Upper lobe of left lung (tissue), 6 donors: ENCODE measurements around the gene ABR. TPM values are rescaled to one million over a fixed set of nuclear protein-coding genes. Genes with fewer than 3 reads are reported as not detected.
A peak's percentile ranks its signal among the peaks of the same experiment; 100 is the strongest.

Experiments used
- ATAC-seq, 2 donors: fragments of 200-7000 bp; cut with Tn5 transposase; one replicate each; pipeline ENCODE4 v1.9.1; 2022; ENCODE audit warnings: mild to moderate bottlenecking in 2 of 2, moderate library complexity in 2 of 2; ENCODE audit not compliant: low FRiP score in 2 of 2
- DNase-seq, 2 donors: peaks; one replicate each; pipeline ENCODE4 v3.0.0-alpha.2; 2019 to 2020
- H3K27ac ChIP-seq, 4 donors: fragments of 200-600 bp; sonication (generic); one replicate each; pipeline ENCODE4 v1.5.1; 2016 to 2019
- H3K27me3 ChIP-seq, 4 donors: fragments of 200-600 bp; sonication (generic); one replicate each; pipeline ENCODE4 v1.5.1; 2017 to 2019
- H3K36me3 ChIP-seq, 4 donors: fragments of 200-600 bp; sonication (generic); one replicate each; pipeline ENCODE4 v1.5.1; 2016 to 2019
- H3K4me1 ChIP-seq, 4 donors: fragments of 200-600 bp; sonication (generic); one replicate each; pipeline ENCODE4 v1.5.1; 2018 to 2019
- H3K4me3 ChIP-seq, 4 donors: fragments of 200-600 bp; sonication (generic); one replicate each; pipeline ENCODE4 v1.5.1; 2017 to 2019; ENCODE audit warnings: mild to moderate bottlenecking in 2 of 4, moderate library complexity in 1 of 4
- H3K9me3 ChIP-seq, 4 donors: fragments of 200-600 bp; sonication (generic); one replicate each; pipeline ENCODE4 v1.5.1; 2018 to 2019
- EP300 ChIP-seq, 4 donors: sonication (generic); formaldehyde crosslinking; IDR thresholded peaks; one replicate each; pipeline ENCODE4 v1.5.1; 2017; ENCODE audit warnings: antibody characterized with exemption in 4 of 4, control low read depth in 2 of 4
- POLR2A ChIP-seq, 4 donors: fragments of 450-650 bp; IDR thresholded peaks; one replicate each; pipeline ENCODE4 v1.5.1; 2016 to 2017; ENCODE audit warnings: antibody characterized with exemption in 4 of 4, mild to moderate bottlenecking in 2 of 4
- POLR2AphosphoS5 ChIP-seq, 2 donors: sonication (generic); formaldehyde crosslinking; IDR thresholded peaks; one replicate each; pipeline ENCODE4 v1.5.1; 2017; ENCODE audit warnings: antibody characterized with exemption in 2 of 2
- WGBS, 2 donors: methylation state at CpG; one replicate each; pipeline ENCODE4 v1.1.5; 2017 to 2018; 5-methylcytosine and 5-hydroxymethylcytosine counted together
- total RNA-seq, 6 donors: library from RNA; depleted of rRNA in 4 of 6; stranded (reverse); fragments of >200 nt in 4 of 6; gene quantifications; one replicate each; pipeline versions ENCODE4 v1.1.0 to v1.2.1, GENCODE V29; 2016 to 2021
- TF ChIP-seq, protein P1 (sequence below), 6 experiments: fragments of 450-650 bp in 4 of 6; fragments of 200-600 bp in 2 of 6; sonication (generic) in 2 of 6; IDR thresholded peaks; one replicate each; pipeline ENCODE4 v1.5.1; 2016 to 2019; ENCODE audit warnings: antibody characterized with exemption in 6 of 6
- donor health status: DM: no; HTN: no; CAD: no; lungs with moderate emphysema.
- donor health status: DM: no; HTN: yes; CAD: no; lungs with severe emphysema.

Gene ABR
- total RNA-seq, 6 donors from 2014 or later: 117 to 645 (median 206) TPM

DNA sequence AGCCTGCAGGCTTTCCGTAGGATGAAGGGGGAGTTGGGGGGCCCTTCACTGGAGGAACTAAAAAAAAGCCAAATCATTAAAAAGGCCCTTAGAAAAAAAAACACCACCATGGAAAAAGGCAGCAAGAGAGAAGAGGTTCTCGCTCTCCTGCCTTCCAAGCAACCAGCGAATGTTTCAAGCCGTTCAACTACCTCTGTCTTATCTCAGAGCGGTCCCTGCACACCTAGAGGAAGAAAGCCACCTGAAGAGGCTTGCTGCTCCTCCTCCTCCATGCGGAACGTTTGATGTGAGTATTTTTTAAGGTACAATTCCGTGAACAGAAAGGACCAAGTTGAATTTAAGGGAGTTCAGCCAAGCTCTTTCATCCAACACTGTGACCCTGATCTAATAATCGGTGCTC lies 209.4 kb downstream of the ABR start:
- H3K27me3 ChIP-seq: no peaks in the 10 kb centered on the region
- 62 to 69% methylated on average over 9 of the region's 9 CpGs for WGBS, 2 donors
- H3K4me3 ChIP-seq: peak overlapping the region in 3 of 4 donors; percentile 2 to 14 (median 12)
- peak overlapping the region in 2 of 4 donors; percentile 35 to 43 for H3K27ac ChIP-seq
- peaks cover 0 to 18% (median 3%) of the 10 kb centered on the region in 4 donors for H3K4me1 ChIP-seq
- DNase-seq (no peak), ATAC-seq (no peak)
- no peaks in the 10 kb centered on the region for H3K9me3 ChIP-seq
- TF ChIP-seq EP300 (IDR thresholded peaks at IDR 0.05): no peak
- TF ChIP-seq, protein P1, sequence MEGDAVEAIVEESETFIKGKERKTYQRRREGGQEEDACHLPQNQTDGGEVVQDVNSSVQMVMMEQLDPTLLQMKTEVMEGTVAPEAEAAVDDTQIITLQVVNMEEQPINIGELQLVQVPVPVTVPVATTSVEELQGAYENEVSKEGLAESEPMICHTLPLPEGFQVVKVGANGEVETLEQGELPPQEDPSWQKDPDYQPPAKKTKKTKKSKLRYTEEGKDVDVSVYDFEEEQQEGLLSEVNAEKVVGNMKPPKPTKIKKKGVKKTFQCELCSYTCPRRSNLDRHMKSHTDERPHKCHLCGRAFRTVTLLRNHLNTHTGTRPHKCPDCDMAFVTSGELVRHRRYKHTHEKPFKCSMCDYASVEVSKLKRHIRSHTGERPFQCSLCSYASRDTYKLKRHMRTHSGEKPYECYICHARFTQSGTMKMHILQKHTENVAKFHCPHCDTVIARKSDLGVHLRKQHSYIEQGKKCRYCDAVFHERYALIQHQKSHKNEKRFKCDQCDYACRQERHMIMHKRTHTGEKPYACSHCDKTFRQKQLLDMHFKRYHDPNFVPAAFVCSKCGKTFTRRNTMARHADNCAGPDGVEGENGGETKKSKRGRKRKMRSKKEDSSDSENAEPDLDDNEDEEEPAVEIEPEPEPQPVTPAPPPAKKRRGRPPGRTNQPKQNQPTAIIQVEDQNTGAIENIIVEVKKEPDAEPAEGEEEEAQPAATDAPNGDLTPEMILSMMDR (IDR thresholded peaks at IDR 0.05): no peak
- TF ChIP-seq POLR2A (IDR thresholded peaks at IDR 0.05): no peak
- no peak for TF ChIP-seq POLR2AphosphoS5 (IDR thresholded peaks at IDR 0.05)
- no peaks in the 10 kb centered on the region for H3K36me3 ChIP-seq

DNA sequence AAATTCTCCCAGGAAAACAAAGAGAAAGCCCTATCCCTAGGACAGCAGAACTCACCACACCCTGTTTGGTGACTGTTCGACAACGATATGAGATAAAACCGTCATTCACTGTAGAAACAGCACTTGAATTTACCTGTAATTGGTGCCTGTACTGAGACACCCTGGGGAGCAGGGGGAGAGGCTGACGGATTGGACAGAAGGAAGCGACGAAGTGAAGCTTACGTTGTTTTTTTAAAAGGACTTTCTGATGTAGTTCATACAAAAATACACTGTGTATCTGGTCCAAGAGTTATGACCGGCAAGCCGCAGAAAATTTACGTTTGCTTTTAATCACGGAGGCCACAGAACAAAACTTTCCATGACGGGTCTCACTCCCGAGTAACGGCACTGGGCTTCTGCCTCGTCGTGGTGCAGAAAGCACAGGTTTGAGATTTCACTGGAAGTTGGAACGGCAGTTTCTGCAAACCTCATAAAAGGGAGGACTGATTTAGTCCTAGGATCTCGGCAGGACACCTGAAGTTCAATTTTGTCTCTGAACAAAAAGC lies 209.9 kb downstream of the ABR start:
- Histone ChIP-seq H3K9me3 (no peaks in the 10 kb centered on the region), H3K27ac (peak overlapping the region in 3 of 4 donors; percentile 35 to 43 (median 35)), H3K36me3 (no peaks in the 10 kb centered on the region), H3K4me3 (peak overlapping the region in 3 of 4 donors; percentile 2 to 14 (median 12)), H3K4me1 (peaks cover 0 to 14% (median 2%) of the 10 kb centered on the region in 4 donors), H3K27me3 (no peaks in the 10 kb centered on the region)
- WGBS, 2 donors: 51 to 59% methylated on average over 18 of the region's 18 CpGs
- ATAC-seq: no peak
- TF ChIP-seq POLR2AphosphoS5 (IDR thresholded peaks at IDR 0.05) (no peak), POLR2A (IDR thresholded peaks at IDR 0.05) (no peak), EP300 (IDR thresholded peaks at IDR 0.05) (no peak)
- TF ChIP-seq, protein P1 (IDR thresholded peaks at IDR 0.05): no peak
- DNase-seq: no peak

DNA sequence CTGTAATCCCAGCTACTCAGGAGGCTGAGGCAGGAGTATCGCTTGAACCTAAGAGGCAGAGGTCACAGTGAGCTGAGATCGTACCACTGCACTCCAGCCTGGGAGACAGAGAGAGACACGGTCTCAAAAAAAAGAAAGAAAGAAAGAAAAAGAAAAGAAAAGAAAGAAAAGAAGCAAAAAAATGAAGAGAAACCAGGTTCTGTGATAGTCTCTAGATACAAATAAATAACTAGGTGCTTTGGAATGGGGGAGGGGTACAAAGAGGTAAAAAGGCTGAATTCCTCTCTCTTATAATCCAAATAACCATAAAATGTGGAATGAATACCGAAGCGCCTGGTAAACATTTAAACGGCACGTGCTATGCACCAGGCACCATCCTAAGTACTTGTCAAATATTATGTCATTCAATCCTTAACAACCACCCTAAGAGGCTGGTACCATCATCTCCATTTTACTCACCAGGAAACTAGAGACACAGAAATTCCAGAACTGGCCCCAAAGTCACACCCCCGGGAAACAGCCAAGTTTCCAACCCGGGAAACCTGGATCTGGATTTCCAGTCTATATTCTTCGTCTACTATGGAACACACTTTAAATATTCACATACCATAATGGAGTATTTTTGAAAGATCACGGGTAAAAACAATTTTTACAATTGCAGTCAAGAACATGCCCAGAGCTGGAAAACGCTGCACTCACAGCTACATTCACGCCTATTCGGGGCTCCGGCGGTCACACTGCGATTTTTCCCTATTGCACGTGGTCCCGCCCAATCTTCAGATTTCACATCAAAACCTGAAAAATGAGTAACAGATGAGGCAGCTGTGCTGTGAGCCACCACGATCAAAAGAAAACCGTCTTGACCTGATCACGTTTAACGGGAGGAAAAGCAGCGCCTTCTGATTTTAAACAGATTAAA lies 210.7 kb downstream of the ABR start:
- TF ChIP-seq EP300 (IDR thresholded peaks at IDR 0.05): peak in 1 of 4 donors; percentile 14
- TF ChIP-seq, protein P1 (IDR thresholded peaks at IDR 0.05): no peak
- no peaks in the 10 kb centered on the region for H3K9me3 ChIP-seq
- no peaks in the 10 kb centered on the region for H3K27me3 ChIP-seq
- 72 to 80% methylated on average over 24 of the region's 24 CpGs for WGBS, 2 donors
- peak overlapping the region in 3 of 4 donors; percentile 28 to 35 (median 35) for H3K27ac ChIP-seq
- DNase-seq: no peak
- peak overlapping the region in 3 of 4 donors; percentile 2 to 14 (median 12) for H3K4me3 ChIP-seq
- no peaks in the 10 kb centered on the region for H3K36me3 ChIP-seq
- ATAC-seq: no peak
- H3K4me1 ChIP-seq: peaks cover 0 to 12% (median 2%) of the 10 kb centered on the region in 4 donors

DNA sequence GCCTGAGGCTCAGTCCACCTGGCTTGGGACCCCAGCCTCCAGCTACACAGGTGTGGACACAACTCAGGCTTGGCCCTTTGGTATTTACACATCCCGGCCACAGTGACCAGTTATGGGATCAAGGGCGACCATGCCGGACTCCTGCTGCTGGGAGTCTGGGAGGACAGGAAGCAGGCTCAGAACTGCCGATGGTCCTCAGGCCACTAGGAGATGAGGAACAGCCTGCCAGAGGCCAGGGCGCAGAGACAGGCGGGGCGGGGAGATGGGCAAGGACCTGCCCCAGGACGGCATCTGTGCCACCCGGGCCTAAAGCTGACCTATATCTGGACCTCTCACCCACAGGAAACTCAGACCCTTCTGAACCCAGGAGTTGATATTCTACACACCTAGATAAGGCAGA lies 212.7 kb downstream of the ABR start:
- no peak overlapping the region for H3K4me3 ChIP-seq
- no peaks in the 10 kb centered on the region for H3K27me3 ChIP-seq
- DNase-seq (no peak), ATAC-seq (no peak)
- TF ChIP-seq POLR2AphosphoS5 (IDR thresholded peaks at IDR 0.05) (no peak), POLR2A (IDR thresholded peaks at IDR 0.05) (no peak), EP300 (IDR thresholded peaks at IDR 0.05) (no peak)
- TF ChIP-seq, protein P1 (IDR thresholded peaks at IDR 0.05): no peak
- H3K36me3 ChIP-seq: no peaks in the 10 kb centered on the region
- H3K4me1 ChIP-seq: peaks cover 0 to 12% (median 2%) of the 10 kb centered on the region in 4 donors
- H3K27ac ChIP-seq: no peak overlapping the region
- no peaks in the 10 kb centered on the region for H3K9me3 ChIP-seq
- 95 to 100% methylated on average over 5 to 9 of the region's 9 CpGs for WGBS, 2 donors
